Testis (tissue), 2 donors: ENCODE data around the gene CBFA2T3.

Experiments used
- CTCF ChIP-seq, 3 experiments: fragments of 450-650 bp in 2 of 3; fragments of 200-600 bp in 1 of 3; sonication (generic) in 1 of 3; IDR thresholded peaks; one replicate each; pipeline ENCODE4 v1.5.1; 2016 to 2019; ENCODE audit warnings: antibody characterized with exemption in 3 of 3, mild to moderate bottlenecking in 2 of 3, moderate library complexity in 1 of 3
- POLR2A ChIP-seq: fragments of 450-650 bp; IDR thresholded peaks from one replicate; pipeline ENCODE4 v1.6.1; 2017; ENCODE audit warnings: antibody characterized with exemption, mild to moderate bottlenecking, moderate library complexity

DNA sequence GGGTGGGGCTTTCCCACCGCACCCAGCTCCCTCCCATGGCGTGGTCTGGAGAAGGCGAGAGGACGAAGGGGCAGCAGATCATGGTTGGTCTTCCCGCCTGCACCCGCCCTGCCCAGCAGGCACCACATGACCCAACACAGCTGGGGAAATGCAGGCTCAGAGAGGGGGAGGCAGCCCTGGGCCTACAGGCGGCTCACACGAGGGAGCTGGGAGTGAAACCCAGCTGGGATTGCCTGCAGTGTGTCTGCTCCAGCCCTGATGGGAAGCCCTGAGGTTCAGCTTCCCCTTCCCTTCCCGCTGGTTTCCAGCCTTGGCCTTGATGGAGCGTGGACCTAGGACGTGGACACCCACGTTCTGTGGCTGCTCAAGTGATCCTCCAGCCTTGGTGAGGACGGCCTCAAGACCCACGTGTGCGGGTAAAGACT is 90.6 kb downstream of the CBFA2T3 start:
- TF ChIP-seq POLR2A (no peak), CTCF (IDR thresholded peaks at IDR 0.05) (no peak)
